NCI-H526 treated with DMSO at 0.1 percent for 48 hours (cell line): ENCODE results near the gene ZNF688.
A peak's percentile ranks its signal among the peaks of the same experiment; 100 is the strongest.

ENCODE experiments used
- DNase-seq: peaks from one replicate; lab custom pipeline; 2025; lab: John Stamatoyannopoulos, UW

ZNF688 gene

DNA sequence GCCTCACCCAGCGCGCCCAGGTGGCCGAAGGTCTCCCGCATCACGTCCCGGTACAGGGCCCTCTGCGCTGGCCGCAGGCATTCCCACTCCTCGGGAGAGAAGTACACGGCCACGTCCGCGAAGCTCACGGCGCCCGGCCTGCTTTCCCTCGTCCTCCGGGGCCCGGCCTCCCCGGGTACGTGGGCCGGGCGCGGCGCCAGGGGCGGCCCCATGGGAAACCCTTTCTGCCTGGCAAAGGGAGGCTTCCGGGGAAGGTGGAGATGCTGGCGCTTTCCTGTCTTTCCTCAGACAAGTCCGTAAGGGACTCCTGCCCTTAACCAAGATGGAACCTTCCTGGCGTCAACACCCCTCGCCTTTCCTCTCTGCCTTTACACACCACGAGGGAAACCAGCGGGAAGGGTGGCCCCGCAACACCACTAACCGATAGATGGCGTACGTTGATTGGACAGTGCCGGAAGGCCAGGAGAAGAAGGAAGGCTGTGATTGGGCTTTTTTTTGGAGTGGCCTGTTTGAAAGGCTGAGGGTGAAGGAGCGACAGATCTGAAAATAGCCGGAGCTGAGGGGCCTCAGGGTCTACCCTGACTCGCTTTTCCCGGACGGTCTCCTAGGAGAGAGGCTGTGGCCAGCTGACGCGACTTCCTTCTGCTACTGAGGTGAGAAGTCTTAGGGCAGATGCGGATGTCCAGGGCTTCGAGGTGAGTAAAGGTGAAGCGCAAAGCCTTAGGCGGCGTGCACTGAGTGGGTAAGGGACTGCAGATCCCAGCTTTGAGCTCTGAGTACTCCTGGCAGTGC is 14.1 kb upstream of the ZNF688 start, which contains the start of gene ZNF785:
ZNF785 (minus strand) TSS at position 298 of the 792 bp plus-strand sequence; CDS start at position 212, 86 bp downstream.
- peak; percentile 96 for DNase-seq

GRCh38 chr16:30585022-30585399 is 13.5 kb upstream of the ZNF688 start:
- DNase-seq = no peak

DNA sequence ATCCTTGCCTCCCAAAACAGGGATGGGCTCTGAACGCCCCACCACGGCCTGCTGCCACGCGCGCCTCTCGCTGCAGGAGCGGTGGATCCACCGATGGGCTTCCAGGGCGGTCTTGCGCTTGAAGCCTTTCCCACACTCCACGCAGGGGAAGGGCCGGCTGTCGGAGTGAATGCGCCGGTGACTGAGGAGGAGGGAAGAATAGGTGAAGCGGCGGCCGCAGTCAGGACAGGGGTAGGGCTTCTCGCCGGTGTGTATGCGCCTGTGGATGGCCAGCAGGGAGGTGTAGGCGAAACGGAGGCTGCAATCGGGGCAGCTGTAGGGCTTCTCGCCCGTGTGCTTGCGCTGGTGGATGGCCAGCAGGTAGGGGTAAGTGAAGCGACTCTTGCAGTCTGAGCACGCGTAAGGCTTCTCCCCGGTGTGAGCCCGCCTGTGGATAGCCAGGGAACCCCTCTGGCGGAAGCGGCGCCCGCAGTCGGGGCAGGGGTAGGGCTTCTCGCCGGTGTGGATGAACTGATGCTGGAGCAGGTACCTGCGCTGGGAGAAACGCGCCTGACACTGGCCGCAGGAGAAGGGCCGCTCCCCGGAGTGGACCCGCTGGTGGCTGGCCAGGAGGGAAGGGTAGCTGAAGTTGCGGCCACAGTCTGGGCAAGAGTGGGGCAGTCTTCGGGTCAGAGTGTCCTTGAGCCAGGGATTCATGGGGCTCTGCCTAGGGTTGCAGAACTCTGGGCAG is 11.3 kb upstream of the ZNF688 start:
- DNase-seq = no peak

GRCh38 chr16:30581457-30581856 is 9.9 kb upstream of the ZNF688 start:
- DNase-seq = no peak

- no peak for DNase-seq
These were observed 3.2 kb upstream of the ZNF688 start for GRCh38 chr16:30574678-30575077.

DNA sequence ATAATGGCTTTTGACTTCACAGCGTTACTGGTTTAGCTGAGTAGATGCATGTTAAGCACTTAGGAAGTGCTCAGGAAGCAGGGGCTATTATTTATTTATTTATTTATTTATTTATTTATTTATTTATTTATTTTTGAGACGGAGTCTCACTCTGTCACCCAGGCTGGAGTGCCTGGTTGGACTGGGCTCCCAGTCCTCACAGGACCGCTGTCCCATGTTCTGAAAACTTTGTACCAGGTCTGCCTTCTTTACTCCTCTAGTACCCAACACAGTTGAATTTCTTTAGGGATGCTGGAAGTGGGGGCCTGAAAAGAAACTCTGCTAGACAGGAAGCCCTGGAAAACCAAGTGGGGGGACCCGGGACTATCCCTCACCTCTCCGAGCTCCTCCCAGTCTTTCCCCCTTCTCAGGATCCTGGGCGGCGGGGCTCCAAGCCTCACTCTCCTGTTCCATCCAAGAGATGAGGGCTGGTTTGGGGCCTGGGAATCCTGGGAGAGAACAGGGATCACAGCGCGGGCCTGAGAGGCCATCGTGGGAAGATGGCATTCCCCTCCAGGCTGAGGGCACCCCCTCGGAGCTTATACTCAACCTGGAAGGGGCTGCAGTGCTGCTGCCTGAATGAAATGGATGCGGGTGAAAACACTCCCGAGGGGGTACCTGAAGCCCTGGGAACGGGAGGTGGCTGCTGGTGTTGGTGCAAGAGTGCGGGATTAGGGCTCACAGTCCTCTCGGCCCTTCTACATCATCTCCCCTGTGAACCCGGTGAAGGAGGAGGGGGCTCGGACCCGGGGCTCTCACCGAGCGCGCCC is 674 bp downstream of the ZNF688 start:
- no peak for DNase-seq

DNA sequence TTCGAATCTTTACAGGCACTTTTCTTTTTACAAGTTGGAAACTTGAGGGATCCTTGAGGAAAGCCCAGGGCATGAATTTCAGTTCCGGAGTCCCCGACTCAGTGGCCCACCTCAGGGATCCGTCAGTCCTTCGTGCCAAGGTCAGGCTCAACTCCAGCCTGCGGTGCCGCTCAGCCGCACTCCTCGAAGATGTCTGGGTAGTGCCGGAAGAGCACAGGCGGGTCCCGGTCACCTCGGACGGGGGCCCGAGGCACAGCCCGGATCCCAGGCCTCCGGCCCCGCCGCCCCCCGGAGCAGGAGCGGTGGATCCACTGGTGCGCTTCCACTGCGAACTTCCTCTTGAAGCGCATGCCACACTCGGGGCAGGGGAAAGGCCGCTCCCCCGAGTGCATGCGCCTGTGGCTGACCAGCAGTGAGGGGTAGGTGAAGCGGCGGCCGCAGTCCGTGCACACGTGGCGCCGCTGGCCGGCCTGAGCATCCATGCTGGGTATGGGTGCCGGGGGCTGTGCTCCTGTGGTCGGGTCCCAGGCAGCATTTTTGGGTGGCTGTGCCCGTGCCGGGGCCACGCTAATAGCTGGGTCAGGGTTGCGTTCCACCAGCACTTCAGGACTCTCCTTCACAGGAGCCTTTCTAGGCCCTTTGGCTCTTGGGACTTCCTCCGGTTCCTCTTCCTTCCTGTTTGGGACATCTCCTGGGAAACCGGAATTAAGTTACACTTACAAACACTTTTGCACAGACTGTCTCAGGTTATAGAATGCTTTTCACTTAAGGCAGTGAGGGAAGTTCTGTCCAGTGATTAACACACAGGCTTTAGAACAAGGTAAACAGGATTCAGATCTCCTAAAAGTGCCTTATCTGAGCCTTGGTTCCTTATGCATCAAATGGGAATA is 1.5 kb downstream of the ZNF688 start:
- no peak for DNase-seq

DNA sequence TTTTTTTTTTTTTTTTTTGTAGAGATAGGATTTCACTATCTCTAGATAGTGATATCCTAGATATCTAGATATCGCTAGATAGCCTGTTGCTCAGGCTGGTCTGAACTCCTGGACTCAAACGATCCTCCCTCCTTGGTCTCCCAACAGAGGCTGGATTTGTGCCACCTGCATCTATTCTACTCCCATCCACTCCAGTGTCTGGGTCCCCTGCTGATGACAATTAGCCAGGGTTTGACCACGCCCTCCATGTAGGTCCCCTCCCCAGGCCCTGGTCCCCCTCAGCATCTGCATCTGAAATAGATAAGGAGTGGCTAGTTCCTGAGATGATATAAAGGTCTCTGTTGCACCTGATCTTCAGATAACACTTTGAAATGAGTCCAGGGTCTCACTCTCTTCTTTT is 2.2 kb downstream of the ZNF688 start:
- no peak for DNase-seq

- DNase-seq = no peak
These were observed 3.4 kb downstream of the ZNF688 start for GRCh38 chr16:30567991-30568638.

GRCh38 chr16:30567160-30567990 is 4.1 kb downstream of the ZNF688 start:
- DNase-seq = no peak

DNA sequence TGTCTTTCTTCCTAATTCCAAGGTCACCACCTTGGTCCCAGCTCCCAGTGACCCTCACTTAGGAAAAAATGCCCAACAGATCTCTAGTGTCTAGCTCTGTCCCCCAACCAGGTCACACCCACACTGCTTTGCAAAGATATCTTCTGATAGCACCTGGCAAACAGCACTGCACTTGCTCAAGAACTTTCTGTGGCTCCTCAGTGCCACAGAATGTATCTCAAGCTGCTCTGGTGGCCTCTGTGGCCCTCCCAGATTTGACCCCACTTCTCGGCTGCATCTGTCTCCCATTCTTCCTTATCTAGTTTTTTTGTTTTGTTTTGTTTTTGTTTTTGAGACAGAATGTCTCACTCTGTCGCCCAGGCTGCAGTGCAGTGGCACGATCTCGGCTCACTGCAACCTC is 5.0 kb downstream of the ZNF688 start:
- DNase-seq = no peak

- no peak for DNase-seq
These were observed 5.5 kb downstream of the ZNF688 start for GRCh38 chr16:30565984-30566383.

DNA sequence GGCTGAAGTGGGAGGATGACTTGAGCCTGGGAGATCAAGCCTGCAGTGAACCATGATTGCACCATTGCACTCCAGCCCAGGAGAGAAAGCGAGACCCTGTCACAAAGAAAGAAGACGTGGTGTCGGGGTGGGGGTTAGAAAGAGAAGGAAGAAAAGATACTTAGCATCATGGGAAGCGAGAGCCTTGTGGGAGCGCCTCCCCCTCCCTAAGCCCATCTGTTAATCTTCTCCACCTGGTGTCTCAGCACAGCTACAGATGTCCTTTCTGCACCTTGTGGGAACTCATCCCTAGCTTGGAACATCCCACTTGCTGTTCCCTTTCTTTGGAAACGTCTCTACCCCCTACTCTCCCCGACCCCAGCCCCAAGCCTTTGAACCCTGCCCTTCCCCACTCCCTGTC is 6.0 kb downstream of the ZNF688 start:
- no peak for DNase-seq

- no peak for DNase-seq
These were observed 9.5 kb downstream of the ZNF688 start for GRCh38 chr16:30562021-30562420.

DNA sequence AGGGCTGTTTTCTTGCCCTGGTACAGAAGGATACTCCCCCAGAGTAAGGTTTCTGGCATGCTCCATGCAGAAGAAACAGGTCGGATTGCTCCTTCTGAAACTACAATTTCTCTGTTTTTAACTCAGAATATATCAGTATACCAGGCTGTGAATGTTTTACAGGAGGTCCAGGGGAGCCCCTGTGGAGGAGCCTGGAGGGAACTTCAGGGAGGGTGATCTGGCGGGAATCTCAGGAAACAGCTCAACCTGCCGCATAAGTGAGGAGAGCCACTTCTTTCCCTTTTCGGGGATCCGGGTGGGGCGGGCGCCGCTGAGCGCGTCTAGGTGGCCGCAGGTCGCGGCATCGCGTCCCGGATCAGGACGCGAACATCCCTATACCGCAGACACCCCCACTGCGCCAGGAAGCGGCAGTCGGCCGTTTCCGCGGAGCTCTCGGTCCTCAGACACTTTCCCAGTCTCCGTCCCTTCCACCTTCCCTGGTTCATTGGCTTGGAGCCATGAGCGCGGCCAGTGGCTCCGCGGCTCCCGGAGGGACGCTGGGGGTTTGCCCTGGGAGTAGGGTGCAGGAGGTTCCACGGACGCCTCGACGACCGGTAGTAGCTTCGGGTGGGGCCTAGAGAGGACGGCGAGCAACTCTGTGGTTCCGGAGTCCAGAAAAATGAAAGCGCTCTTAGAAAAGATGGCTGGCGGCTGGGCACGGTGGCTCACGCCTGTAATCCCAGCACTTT is 10.3 kb downstream of the ZNF688 start:
- no peak for DNase-seq

GRCh38 chr16:30559690-30560089 is 11.8 kb downstream of the ZNF688 start:
- DNase-seq = no peak

DNA sequence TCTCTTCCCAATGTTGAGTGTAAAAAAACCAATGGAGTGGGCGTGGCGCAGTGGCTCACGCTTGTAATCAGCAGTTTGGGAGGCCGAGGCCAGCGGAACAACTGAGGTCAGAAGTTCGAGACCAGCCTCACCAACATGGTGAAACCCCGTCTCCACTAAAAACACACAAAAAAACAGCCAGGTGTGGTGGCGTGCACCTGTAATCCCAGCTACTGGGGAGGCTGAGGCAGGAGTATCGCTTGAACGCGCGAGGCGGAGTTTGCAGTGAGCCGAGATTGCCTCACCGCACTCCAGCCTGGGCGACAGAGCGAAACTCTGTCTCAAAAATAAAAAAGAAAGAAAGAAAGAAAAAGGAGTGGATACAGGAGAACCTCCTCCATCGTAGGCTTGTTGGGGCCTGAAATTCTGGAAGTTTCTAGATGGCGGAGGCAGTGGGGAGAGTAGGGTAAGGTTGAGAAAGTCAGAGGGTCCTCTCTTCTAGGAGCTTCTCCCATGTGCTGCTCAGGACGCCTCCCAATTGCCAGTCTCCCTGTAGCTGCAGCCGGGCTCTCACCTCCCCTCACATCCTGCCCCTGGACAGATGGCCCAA is 12.6 kb downstream of the ZNF688 start:
- no peak for DNase-seq

- DNase-seq = peak; percentile 91
These were observed 13.3 kb downstream of the ZNF688 start, which contains the start of gene ZNF764 for GRCh38 chr16:30557957-30558788. TSS of gene ZNF764 (minus strand) at chr16:30558374. CDS start at chr16:30558182, 192 bp downstream.
